Esophagus squamous epithelium (tissue), 4 donors: ENCODE measurements around the gene NOC4L.

Experiments
- POLR2A ChIP-seq, 4 donors: fragments of 450-650 bp; IDR thresholded peaks; one replicate each; pipeline ENCODE4 v1.6.1; 2017; ENCODE audit warnings: antibody characterized with exemption in 4 of 4, mild to moderate bottlenecking in 4 of 4, moderate library complexity in 3 of 4
- TF ChIP-seq, protein P1 (sequence below), 6 experiments: fragments of 450-650 bp in 4 of 6; fragments of 200-600 bp in 2 of 6; sonication (generic) in 2 of 6; IDR thresholded peaks; one replicate each; pipeline ENCODE4 v1.5.1; 2016 to 2019; ENCODE audit warnings: antibody characterized with exemption in 6 of 6, mild to moderate bottlenecking in 4 of 6, moderate library complexity in 4 of 6

DNA sequence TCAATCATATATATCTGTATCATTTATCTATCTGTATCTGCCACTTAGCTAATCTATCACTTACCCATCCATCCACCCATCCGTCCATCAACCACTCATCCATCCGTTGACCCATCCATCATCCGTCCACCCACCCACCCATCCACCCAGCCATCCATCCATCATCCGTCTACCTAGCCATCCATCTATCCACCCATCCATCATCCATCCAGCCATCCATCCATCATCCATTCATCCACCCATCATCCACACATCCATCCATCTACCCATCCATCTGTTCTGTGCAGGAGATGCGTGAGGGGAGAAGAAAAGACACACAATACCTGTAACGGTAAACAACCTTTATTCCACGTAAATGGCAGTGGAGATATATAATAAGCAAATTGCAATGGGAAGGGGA lies 20.2 kb downstream of the NOC4L start:
- TF ChIP-seq, protein P1, sequence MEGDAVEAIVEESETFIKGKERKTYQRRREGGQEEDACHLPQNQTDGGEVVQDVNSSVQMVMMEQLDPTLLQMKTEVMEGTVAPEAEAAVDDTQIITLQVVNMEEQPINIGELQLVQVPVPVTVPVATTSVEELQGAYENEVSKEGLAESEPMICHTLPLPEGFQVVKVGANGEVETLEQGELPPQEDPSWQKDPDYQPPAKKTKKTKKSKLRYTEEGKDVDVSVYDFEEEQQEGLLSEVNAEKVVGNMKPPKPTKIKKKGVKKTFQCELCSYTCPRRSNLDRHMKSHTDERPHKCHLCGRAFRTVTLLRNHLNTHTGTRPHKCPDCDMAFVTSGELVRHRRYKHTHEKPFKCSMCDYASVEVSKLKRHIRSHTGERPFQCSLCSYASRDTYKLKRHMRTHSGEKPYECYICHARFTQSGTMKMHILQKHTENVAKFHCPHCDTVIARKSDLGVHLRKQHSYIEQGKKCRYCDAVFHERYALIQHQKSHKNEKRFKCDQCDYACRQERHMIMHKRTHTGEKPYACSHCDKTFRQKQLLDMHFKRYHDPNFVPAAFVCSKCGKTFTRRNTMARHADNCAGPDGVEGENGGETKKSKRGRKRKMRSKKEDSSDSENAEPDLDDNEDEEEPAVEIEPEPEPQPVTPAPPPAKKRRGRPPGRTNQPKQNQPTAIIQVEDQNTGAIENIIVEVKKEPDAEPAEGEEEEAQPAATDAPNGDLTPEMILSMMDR (IDR thresholded peaks at IDR 0.05): no peak
- no peak for TF ChIP-seq POLR2A (IDR thresholded peaks at IDR 0.05)
